HG03064 (cell line): ENCODE data around the gene SPON1.
"Not testable (repeated sequence)": the region's sequence is repeated elsewhere in the genome, so short reads cannot be mapped to it uniquely, and the experiment has no call there.

Experiments used
- ATAC-seq: cut with Tn5 transposase; IDR thresholded peaks from one replicate; pipeline ENCODE4 v1.9.1; 2021; ENCODE audit warnings: low read depth; ENCODE audit not compliant: unreplicated experiment

The SPON1 gene

DNA sequence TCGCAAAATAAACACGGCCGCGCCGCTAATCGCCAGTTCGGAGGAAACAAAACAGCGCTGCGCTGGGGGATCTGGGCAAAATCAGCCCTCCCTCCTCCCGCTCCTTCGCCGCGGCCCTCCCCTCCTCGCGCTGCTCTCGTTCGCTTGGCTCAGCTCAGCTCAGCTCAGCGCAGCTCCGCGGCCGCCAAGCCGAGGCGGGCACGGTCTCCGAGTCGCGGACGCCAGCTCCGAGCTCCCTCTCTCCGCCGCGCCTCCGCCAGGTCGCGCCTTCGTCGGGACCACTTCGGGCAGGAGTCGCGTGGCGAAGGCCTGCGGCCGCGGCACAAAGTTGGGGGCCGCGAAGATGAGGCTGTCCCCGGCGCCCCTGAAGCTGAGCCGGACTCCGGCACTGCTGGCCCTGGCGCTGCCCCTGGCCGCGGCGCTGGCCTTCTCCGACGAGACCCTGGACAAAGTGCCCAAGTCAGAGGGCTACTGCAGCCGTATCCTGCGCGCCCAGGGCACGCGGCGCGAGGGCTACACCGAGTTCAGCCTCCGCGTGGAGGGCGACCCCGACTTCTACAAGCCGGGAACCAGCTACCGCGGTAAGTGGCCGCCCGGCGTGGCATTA is at the start of gene SPON1:
SPON1 (plus strand) TSS at position 162 of the 607 bp plus-strand sequence; CDS start at position 344, 182 bp downstream.
- ATAC-seq = no peak

DNA sequence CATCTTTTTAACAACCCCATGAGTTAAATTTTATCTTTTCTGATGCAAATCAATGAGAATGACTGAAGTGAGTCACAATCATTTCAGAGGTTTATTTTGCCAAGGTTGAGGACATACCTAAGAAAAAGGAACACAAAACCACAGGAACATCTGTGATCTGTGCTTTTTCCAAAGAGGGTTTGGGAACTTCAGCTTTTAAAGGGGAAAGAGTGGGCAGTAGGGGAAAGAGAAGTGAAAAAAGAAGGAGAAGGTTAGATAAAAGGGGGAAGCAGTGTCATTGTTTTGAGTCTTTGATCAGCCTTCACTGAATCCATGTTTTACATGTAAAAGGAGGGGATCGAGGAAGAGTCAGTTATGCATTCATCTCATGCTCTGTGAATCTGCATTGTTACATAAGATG is 45.3 kb upstream of the SPON1 start:
- no peak for ATAC-seq

GRCh38 chr11:13917904-13918303 is 44.6 kb upstream of the SPON1 start:
- ATAC-seq = no peak

- ATAC-seq = no peak
Measured at GRCh38 chr11:13920756-13921155, 41.8 kb upstream of the SPON1 start.

- ATAC-seq = no peak
Measured at GRCh38 chr11:13921545-13921944, 41.0 kb upstream of the SPON1 start.

GRCh38 chr11:13923182-13923581 is 39.3 kb upstream of the SPON1 start:
- no peak for ATAC-seq

DNA sequence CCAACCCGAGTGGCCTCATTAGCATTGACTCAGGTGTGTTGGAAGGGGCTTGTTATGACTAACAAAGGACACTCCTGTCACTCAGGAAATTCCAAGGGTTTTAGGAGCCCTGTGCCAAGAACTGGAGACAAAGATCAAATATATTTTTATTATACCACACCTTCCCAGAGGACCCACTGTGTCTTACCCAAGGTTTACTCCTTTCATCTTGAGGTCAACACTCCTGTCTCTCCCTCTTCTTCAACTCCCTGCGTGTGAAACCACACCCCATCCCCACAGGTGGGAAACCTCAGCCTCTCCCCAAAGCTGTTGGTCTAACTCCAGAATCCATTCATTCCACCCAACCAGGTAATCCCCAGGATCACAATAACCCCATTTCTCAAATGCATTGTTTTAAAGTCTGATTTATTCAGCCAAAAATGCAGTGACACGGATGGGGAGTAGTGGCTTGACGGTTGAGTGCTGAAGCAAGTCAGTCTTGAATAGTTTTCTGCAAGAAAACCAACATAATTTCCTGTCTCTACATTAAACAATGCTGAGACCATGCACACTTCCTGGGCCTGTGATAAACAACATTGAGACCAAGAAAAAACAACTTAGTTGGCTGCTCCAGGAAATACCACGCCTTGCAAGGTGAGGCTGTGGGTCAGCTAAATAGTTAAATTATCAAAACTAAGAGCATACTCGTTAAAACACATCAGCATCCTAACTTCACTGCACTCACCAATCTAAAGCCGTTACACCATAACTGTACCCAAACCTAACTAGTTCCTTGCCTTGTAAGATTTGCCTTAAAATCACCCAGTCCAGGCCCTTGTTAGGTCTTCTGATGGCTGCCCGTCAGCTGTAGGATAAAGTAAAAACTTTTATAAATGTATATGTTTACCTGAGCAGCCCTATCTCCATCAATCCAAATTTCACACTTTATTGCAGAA is 38.5 kb upstream of the SPON1 start:
- peak; percentile 65 for ATAC-seq

GRCh38 chr11:13924801-13925327 is 37.7 kb upstream of the SPON1 start:
- ATAC-seq = no peak

DNA sequence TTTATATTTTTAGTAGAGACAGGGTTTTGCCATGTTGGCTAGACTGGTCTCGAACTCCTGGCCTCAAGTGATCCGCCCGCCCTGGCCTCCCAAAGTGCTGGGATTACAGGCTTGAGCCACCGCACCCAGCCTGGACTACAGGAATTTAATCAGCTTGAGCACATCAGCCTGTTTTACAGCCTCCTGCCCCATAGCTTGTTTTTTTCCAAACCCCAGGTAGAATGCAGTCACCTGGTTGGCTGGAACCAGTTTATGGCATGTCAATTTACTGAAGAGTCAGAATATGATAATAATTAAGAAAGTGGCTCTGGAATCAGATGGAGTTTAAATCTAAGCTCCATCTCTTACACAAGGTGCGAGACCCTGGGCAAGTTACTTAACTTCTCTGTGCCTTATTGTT is 36.2 kb upstream of the SPON1 start:
- ATAC-seq = not testable (repeated sequence)

GRCh38 chr11:13926981-13927380 is 35.5 kb upstream of the SPON1 start:
- no peak for ATAC-seq

DNA sequence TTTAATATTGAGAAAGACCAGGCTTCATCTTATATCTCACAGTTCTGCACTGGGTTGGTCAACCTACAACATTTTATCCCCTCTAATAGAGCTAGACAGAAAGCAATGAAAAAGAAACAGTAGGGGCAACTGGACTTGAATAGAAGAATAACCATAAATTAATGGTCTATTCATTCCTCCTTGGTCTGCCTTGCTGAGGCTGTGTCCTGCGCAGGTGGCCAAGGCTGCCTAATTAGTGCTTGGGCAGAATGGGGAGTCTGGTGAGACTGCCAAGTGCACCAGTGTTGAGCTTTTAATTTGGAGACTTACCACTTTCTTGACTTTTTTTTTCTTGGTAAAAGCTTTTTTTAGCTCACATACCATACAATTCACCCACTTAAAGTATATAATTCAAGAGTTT is 35.0 kb upstream of the SPON1 start:
- no peak for ATAC-seq

GRCh38 chr11:13928566-13929251 is 33.8 kb upstream of the SPON1 start:
- ATAC-seq = no peak

GRCh38 chr11:13929395-13929891 is 33.1 kb upstream of the SPON1 start:
- ATAC-seq = no peak

- ATAC-seq = no peak
Measured at GRCh38 chr11:13931356-13931755, 31.2 kb upstream of the SPON1 start.

DNA sequence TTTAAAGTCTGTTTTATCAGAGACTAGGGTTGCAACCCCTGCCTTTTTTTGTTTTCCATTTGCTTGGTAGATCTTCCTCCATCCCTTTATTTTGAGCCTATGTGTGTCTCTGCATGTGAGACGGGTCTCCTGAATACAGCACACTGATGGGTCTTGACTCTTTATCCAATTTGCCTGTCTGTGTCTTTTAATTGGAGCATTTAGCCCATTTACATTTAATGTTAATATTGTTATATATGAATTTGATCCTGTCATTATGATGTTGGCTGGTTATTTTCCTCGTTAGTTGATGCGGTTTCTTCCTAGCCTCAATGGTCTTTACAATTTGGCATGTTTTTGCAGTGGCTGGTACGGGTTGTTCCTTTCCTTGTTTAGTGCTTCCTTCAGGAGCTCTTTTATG is 25.4 kb upstream of the SPON1 start:
- ATAC-seq = not testable (repeated sequence)

GRCh38 chr11:13938829-13939228 is 23.7 kb upstream of the SPON1 start:
- not testable (repeated sequence) for ATAC-seq

DNA sequence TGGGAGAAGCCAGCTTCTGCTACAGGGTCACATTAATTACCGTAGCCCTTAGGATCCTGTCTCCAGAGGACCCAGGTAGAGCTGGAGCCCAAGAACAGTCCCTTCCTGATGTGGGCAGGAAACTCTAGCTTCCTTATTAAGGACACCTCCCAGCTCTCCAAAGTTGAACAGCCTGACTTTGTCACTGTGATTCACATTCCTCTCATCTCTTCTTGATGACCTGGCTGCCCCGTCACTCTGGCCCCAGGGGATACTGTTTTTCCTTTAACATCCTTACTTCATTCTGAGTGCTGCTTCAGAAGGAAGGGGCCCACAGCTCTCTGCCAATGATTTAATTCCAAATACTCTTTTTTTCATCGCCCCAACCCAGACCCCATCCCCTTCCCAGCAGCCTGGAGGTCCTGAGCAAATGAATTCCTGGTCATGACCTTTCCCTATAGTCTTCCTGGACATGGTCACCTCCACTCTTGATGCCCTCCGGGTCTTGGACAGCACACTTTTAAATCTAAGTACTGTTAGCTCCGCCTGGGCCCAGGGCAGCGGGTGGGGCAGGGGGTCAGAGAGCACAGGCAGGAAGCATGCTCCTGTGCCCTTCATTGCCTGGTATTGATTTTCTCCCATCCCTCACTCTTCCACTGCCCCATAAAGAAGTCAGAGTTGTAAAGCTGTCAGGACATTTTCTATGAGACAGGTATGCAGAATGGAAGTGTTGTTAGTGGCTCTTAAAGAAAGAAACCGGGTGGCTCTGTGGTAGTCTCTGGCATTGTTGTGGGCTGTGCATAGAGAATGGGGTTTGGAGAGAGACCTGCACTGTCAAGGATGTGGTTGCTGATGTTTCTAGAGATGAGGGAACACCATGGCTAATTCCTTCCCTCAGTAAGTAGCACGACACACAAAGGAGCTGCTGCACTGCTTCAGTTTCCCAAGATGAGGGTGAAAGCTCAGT is 22.3 kb upstream of the SPON1 start:
- no peak for ATAC-seq

- ATAC-seq = no peak
Measured at GRCh38 chr11:13940907-13941256, 21.6 kb upstream of the SPON1 start.

- ATAC-seq = no peak
Measured at GRCh38 chr11:13941775-13942174, 20.7 kb upstream of the SPON1 start.

DNA sequence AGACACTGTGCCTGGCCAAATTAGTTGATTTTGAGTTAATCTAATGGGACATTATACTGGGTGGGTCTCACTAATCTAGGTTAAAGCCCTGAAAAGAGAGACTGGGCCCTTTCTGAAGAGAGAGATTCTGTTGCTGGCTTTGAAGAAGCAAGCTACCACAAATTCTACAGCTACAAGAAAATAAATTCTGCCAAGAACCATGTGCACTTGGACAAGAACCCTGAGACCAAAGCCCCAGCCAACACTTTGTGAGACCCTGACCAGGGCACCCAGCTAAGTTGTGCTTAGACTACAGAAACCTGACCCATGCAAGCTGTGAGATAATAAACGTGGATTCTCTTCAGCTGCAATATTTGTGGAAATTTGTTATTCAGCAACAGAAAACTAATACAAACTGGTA is 20.1 kb upstream of the SPON1 start:
- ATAC-seq = no peak
